Right lobe of liver (tissue), 4 donors: ENCODE data around the gene PVALB.

Source experiments
- CTCF ChIP-seq, 4 donors: fragments of 200-600 bp in 3 of 4; fragments of 450-650 bp in 1 of 4; IDR thresholded peaks; one replicate each; pipeline versions ENCODE4 v1.5.1 to v1.8.0; 2016 to 2022; ENCODE audit warnings: antibody characterized with exemption in 4 of 4, mild to moderate bottlenecking in 2 of 4
- POLR2A ChIP-seq: fragments of 450-650 bp; IDR thresholded peaks from one replicate; pipeline ENCODE4 v1.6.1; 2017; ENCODE audit warnings: antibody characterized with exemption, mild to moderate bottlenecking
- donor health status: DM: no; HTN: no; CAD: no.
- donor health status: DM: no; HTN: no; CAD: no.
- donor health status: DM: no; HTN: yes; CAD: no.

GRCh38 chr22:36814801-36815200, 2.0 kb downstream of the PVALB start:
- TF ChIP-seq CTCF (IDR thresholded peaks at IDR 0.05) (no peak), POLR2A (no peak)
